Suprapubic skin (tissue), 4 donors: ENCODE results near the gene DPYD. TPM values are rescaled to one million over a fixed set of nuclear protein-coding genes. Genes with fewer than 3 reads are reported as not detected.

ENCODE experiments used
- DNase-seq, 2 donors: peaks; one replicate each; pipeline ENCODE4 v3.0.0-alpha.2; 2019; ENCODE audit warnings: low spot score in 2 of 2
- H3K27ac ChIP-seq: fragments of 200-600 bp; sonication (generic); one replicate; pipeline ENCODE4 v1.5.1; 2019
- H3K27me3 ChIP-seq: fragments of 200-600 bp; sonication (generic); one replicate; pipeline ENCODE4 v1.5.1; 2019
- H3K36me3 ChIP-seq: fragments of 200-600 bp; sonication (generic); one replicate; pipeline ENCODE4 v1.5.1; 2019
- H3K4me1 ChIP-seq: fragments of 200-600 bp; sonication (generic); one replicate; pipeline ENCODE4 v1.5.1; 2019
- H3K4me3 ChIP-seq: fragments of 200-600 bp; sonication (generic); one replicate; pipeline ENCODE4 v1.5.1; 2019; ENCODE audit warnings: mild to moderate bottlenecking
- H3K9me3 ChIP-seq: fragments of 200-600 bp; sonication (generic); one replicate; pipeline ENCODE4 v1.5.1; 2019
- CTCF ChIP-seq, 2 donors: fragments of 200-600 bp in 1 of 2; fragments of 450-650 bp in 1 of 2; sonication (generic) in 1 of 2; IDR thresholded peaks; one replicate each; pipeline ENCODE4 v1.5.1; 2016 to 2019; ENCODE audit warnings: antibody characterized with exemption in 2 of 2, mild to moderate bottlenecking in 1 of 2, moderate library complexity in 1 of 2
- EP300 ChIP-seq: sonication (generic); formaldehyde crosslinking; IDR thresholded peaks from one replicate; pipeline ENCODE4 v1.6.1; 2017; ENCODE audit warnings: antibody characterized with exemption
- POLR2A ChIP-seq, 2 donors: fragments of 450-650 bp; IDR thresholded peaks; one replicate each; pipeline ENCODE4 v1.6.1; 2017; ENCODE audit warnings: antibody characterized with exemption in 2 of 2, mild to moderate bottlenecking in 2 of 2, moderate library complexity in 2 of 2
- POLR2AphosphoS5 ChIP-seq, 3 donors: sonication (generic); formaldehyde crosslinking; IDR thresholded peaks; one replicate each; pipeline ENCODE4 v1.6.1; 2017; ENCODE audit warnings: antibody characterized with exemption in 3 of 3
- WGBS: methylation state at CpG from one replicate; pipeline ENCODE4 v1.1.5; 2018; 5-methylcytosine and 5-hydroxymethylcytosine counted together
- total RNA-seq, 4 donors: library from RNA; depleted of rRNA; stranded (reverse); fragments of >200 nt; gene quantifications; one replicate each; pipeline ENCODE4 v1.1.0, GENCODE V29; 2016

DPYD gene
- total RNA-seq, 4 donors from 2014 or later: 10.1 to 31.9 (median 11.6) TPM

DNA sequence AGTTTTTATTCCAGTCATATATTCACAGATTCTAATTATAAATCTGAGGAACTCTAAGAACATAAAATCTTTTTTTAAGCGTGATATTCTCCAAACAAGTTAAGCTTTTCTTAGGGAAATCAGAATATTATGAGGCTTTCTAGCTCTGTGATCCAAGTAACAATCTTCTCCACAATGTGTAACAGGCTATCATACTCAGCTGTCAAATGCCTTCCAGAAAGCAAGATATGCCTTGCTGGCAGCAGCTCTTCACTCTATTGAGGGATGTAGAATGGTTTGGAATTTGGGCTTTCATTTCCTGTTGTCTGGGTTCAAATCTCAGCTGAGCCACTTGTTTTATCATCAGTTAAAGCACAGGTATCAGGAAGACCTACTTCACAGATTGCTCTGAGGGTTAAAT, 752.8 kb downstream of the DPYD start:
- Histone ChIP-seq H3K36me3 (no peaks in the 10 kb centered on the region), H3K27me3 (no peaks in the 10 kb centered on the region), H3K4me3 (no peak overlapping the region), H3K9me3 (no peaks in the 10 kb centered on the region), H3K27ac (no peak overlapping the region), H3K4me1 (no peaks in the 10 kb centered on the region)
- WGBS: 100% methylated on average over 1 of the region's 1 CpG
- no peak for DNase-seq
- no peak for TF ChIP-seq POLR2AphosphoS5 (IDR thresholded peaks at IDR 0.05)
- TF ChIP-seq EP300: no peak
- no peak for TF ChIP-seq CTCF (IDR thresholded peaks at IDR 0.05)

- Histone ChIP-seq H3K27ac (no peak overlapping the region), H3K4me3 (no peak overlapping the region), H3K36me3 (no peaks in the 10 kb centered on the region), H3K4me1 (no peaks in the 10 kb centered on the region), H3K27me3 (no peaks in the 10 kb centered on the region), H3K9me3 (no peaks in the 10 kb centered on the region)
- WGBS: 78% methylated on average over 2 of the region's 2 CpGs
- TF ChIP-seq POLR2A (IDR thresholded peaks at IDR 0.05) (no peak), EP300 (no peak), CTCF (IDR thresholded peaks at IDR 0.05) (no peak), POLR2AphosphoS5 (IDR thresholded peaks at IDR 0.05) (no peak)
- no peak for DNase-seq
These were observed 753.6 kb downstream of the DPYD start for GRCh38 chr1:97167246-97167645.

DNA sequence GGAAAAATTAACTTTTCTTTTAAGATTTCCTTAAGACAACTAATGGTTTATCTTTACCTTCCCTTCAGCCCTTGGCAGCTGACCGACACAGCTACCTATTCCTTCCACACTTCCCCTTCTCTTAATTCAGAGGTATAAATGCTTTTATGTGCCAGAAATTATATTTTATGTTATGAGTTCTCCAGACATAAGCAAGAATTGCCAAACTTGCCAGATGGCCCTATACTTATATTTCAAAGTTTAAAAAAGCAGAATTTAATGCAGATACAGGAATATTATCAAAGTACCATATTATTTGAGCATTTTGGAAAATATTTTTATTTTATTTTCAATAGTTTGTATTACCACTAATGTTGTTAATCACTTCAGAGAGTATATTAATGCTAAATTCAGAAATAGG, 754.2 kb downstream of the DPYD start:
- no peak for DNase-seq
- 75% methylated on average over 1 of the region's 1 CpG for WGBS
- Histone ChIP-seq H3K27ac (no peak overlapping the region), H3K36me3 (no peaks in the 10 kb centered on the region), H3K4me1 (no peaks in the 10 kb centered on the region), H3K4me3 (no peak overlapping the region), H3K9me3 (no peaks in the 10 kb centered on the region), H3K27me3 (no peaks in the 10 kb centered on the region)
- TF ChIP-seq POLR2AphosphoS5 (IDR thresholded peaks at IDR 0.05) (no peak), CTCF (IDR thresholded peaks at IDR 0.05) (no peak), POLR2A (IDR thresholded peaks at IDR 0.05) (no peak)

- Histone ChIP-seq H3K27me3 (no peaks in the 10 kb centered on the region), H3K9me3 (no peaks in the 10 kb centered on the region), H3K27ac (no peak overlapping the region), H3K4me3 (no peak overlapping the region), H3K36me3 (no peaks in the 10 kb centered on the region), H3K4me1 (no peaks in the 10 kb centered on the region)
- 86% methylated on average over 1 of the region's 1 CpG for WGBS
- TF ChIP-seq POLR2AphosphoS5 (IDR thresholded peaks at IDR 0.05) (no peak), POLR2A (IDR thresholded peaks at IDR 0.05) (no peak), EP300 (no peak), CTCF (IDR thresholded peaks at IDR 0.05) (no peak)
- no peak for DNase-seq
These were observed 756.6 kb downstream of the DPYD start for GRCh38 chr1:97164276-97164639.

GRCh38 chr1:97163591-97164275, 757.1 kb downstream of the DPYD start:
- no peak overlapping the region for H3K4me3 ChIP-seq
- no peaks in the 10 kb centered on the region for H3K9me3 ChIP-seq
- no peaks in the 10 kb centered on the region for H3K4me1 ChIP-seq
- DNase-seq: no peak
- H3K27me3 ChIP-seq: no peaks in the 10 kb centered on the region
- no peaks in the 10 kb centered on the region for H3K36me3 ChIP-seq
- H3K27ac ChIP-seq: no peak overlapping the region
- 85% methylated on average over 1 of the region's 1 CpG for whole genome bisulfite sequencing
- TF ChIP-seq POLR2AphosphoS5 (IDR thresholded peaks at IDR 0.05): no peak
- no peak for TF ChIP-seq EP300
- TF ChIP-seq CTCF (IDR thresholded peaks at IDR 0.05): no peak
- TF ChIP-seq POLR2A (IDR thresholded peaks at IDR 0.05): no peak
